ELF-1 (cell line): ENCODE results near the gene LRRC3C.
"Not testable (repeated sequence)": the region's sequence is repeated elsewhere in the genome, so short reads cannot be mapped to it uniquely, and the experiment has no call there.

ENCODE experiments used
- DNase-seq: peaks from one replicate; pipeline ENCODE4 v3.0.0-alpha.2; 2016; ENCODE audit warnings: low read depth, low spot score

The LRRC3C gene

GRCh38 chr17:39946551-39947330 lies 19.2 kb downstream of the LRRC3C start:
- peak; percentile 57 for DNase-seq

GRCh38 chr17:39948489-39948828 lies 20.9 kb downstream of the LRRC3C start:
- not testable (repeated sequence) for DNase-seq

- no peak for DNase-seq
Observed at GRCh38 chr17:39949028-39949427, 21.5 kb downstream of the LRRC3C start.

GRCh38 chr17:39950871-39951348 lies 23.4 kb downstream of the LRRC3C start:
- no peak for DNase-seq

GRCh38 chr17:39951924-39952679 lies 24.6 kb downstream of the LRRC3C start:
- DNase-seq, result no peak

- peak; percentile 98 for DNase-seq
Observed at GRCh38 chr17:39952680-39953470, 25.3 kb downstream of the LRRC3C start.

- no peak for DNase-seq
Observed at GRCh38 chr17:39953471-39953888, 25.9 kb downstream of the LRRC3C start.

GRCh38 chr17:39954876-39955275 lies 27.3 kb downstream of the LRRC3C start:
- DNase-seq, result no peak

GRCh38 chr17:39955726-39956225 lies 28.2 kb downstream of the LRRC3C start:
- DNase-seq, result no peak

- DNase-seq, result no peak
Observed at GRCh38 chr17:39960524-39961041, 33.1 kb downstream of the LRRC3C start.

- no peak for DNase-seq
Observed at GRCh38 chr17:39962642-39963220, 35.2 kb downstream of the LRRC3C start, which contains the start of gene GSDMA. TSS of gene GSDMA (plus strand) at chr17:39963004. CDS start at chr17:39965688, 2,684 bp downstream.

- DNase-seq, result no peak
Observed at GRCh38 chr17:39963829-39964228, 36.3 kb downstream of the LRRC3C start.

- DNase-seq, result no peak
Observed at GRCh38 chr17:39965017-39965699, 37.6 kb downstream of the LRRC3C start.

GRCh38 chr17:39966771-39967170 lies 39.2 kb downstream of the LRRC3C start:
- no peak for DNase-seq

GRCh38 chr17:39968761-39969160 lies 41.2 kb downstream of the LRRC3C start:
- DNase-seq, result no peak

- no peak for DNase-seq
Observed at GRCh38 chr17:39969375-39969774, 41.8 kb downstream of the LRRC3C start.

GRCh38 chr17:39970157-39970692 lies 42.7 kb downstream of the LRRC3C start:
- DNase-seq, result no peak

GRCh38 chr17:39971076-39971603 lies 43.6 kb downstream of the LRRC3C start:
- DNase-seq, result no peak

- DNase-seq, result no peak
Observed at GRCh38 chr17:39972271-39972670, 44.7 kb downstream of the LRRC3C start.

GRCh38 chr17:39973496-39973895 lies 46.0 kb downstream of the LRRC3C start:
- DNase-seq, result no peak
